ENCODE results near the gene IGF2BP3.

- TF ChIP-seq CTCF (conservative IDR thresholded peaks at IDR 0.05 in 1 of 2, IDR thresholded peaks at IDR 0.05 in 1 of 2; ENCODE audit: low read depth in 1 of 2, low read length in 2 of 2) (no peak), EZH2 (IDR thresholded peaks at IDR 0.05; ENCODE audit: low read length, missing control alignments) (no peak)
Observed at GRCh38 chr7:23377134-23377533, 93.2 kb downstream of the IGF2BP3 start.
